Measurements from ENCODE around the gene DCDC2.

GRCh38 chr6:24251339-24251738 lies 106.5 kb downstream of the DCDC2 start:
- TF ChIP-seq EZH2phosphoT487 (IDR thresholded peaks at IDR 0.05; ENCODE audit: borderline replicate concordance, low read depth, low read length) (no peak), CTCF (conservative IDR thresholded peaks at IDR 0.05; ENCODE audit: low read length) (no peak)
